RCC 7860 (cell line): ENCODE data around the gene ZNF316.

Experiments
- DNase-seq: peaks from one replicate; pipeline ENCODE4 v3.0.0-alpha.2; 2015; ENCODE audit warnings: low spot score
- FAIRE-seq: peaks from 2 replicates; lab custom pipeline; 2012; peaks lifted over from hg19 to GRCh38; lab: Jason Lieb, UNC

The ZNF316 gene

GRCh38 chr7:6675807-6676405, 38.8 kb downstream of the ZNF316 start:
- no peak for FAIRE-seq
- DNase-seq = no peak

GRCh38 chr7:6680146-6680545, 43.0 kb downstream of the ZNF316 start:
- DNase-seq (no peak), FAIRE-seq (no peak)

- no peak for FAIRE-seq
- DNase-seq = no peak
Observed at GRCh38 chr7:6691103-6691502, 54.0 kb downstream of the ZNF316 start.

GRCh38 chr7:6691609-6692106, 54.5 kb downstream of the ZNF316 start:
- no peak for DNase-seq
- FAIRE-seq = no peak

- DNase-seq (no peak), FAIRE-seq (no peak)
Observed at GRCh38 chr7:6700793-6701192, 63.7 kb downstream of the ZNF316 start.

- DNase-seq (no peak), FAIRE-seq (no peak)
Observed at GRCh38 chr7:6701860-6702259, 64.7 kb downstream of the ZNF316 start.
